Lower lobe of right lung (tissue), 2 donors: ENCODE measurements around the gene IGFBP7. TPM values are rescaled to one million over a fixed set of nuclear protein-coding genes. Genes with fewer than 3 reads are reported as not detected.

Experiments
- ATAC-seq, 2 donors: fragments of 200-7000 bp; cut with Tn5 transposase; one replicate each; pipeline ENCODE4 v1.9.1; 2020 to 2022; ENCODE audit warnings: mild to moderate bottlenecking in 2 of 2, moderate library complexity in 2 of 2
- DNase-seq: peaks from one replicate; pipeline ENCODE4 v3.0.0-alpha.2; 2020
- H3K27ac ChIP-seq: fragments of 200-600 bp; one replicate; pipeline ENCODE4 v1.8.0; 2022
- H3K27me3 ChIP-seq: fragments of 200-600 bp; one replicate; pipeline ENCODE4 v1.8.0; 2022; ENCODE audit warnings: low read depth
- H3K36me3 ChIP-seq: fragments of 200-600 bp; one replicate; pipeline ENCODE4 v1.8.0; 2022; ENCODE audit warnings: mild to moderate bottlenecking
- H3K4me1 ChIP-seq: fragments of 200-600 bp; one replicate; pipeline ENCODE4 v1.8.0; 2022
- H3K4me3 ChIP-seq: fragments of 200-600 bp; one replicate; pipeline ENCODE4 v1.8.0; 2022; ENCODE audit warnings: mild to moderate bottlenecking
- H3K9me3 ChIP-seq: fragments of 200-600 bp; one replicate; pipeline ENCODE4 v1.8.0; 2022
- CTCF ChIP-seq: fragments of 200-600 bp; IDR thresholded peaks from one replicate; pipeline ENCODE4 v1.8.0; 2022; ENCODE audit warnings: antibody characterized with exemption, mild to moderate bottlenecking
- intact Hi-C: fragments of 100-400 bp; cut with DNase I; formaldehyde crosslinking; loops from one replicate; pipeline ENCODE4 v1.11.0; 2022
- total RNA-seq: library from RNA; stranded (reverse); fragmentation: NEBNext Ultra II Directional; extraction: Animal tissue kit (Norgen Biotek cat#: 25700); gene quantifications from one replicate; pipeline ENCODE4 v1.2.1, GENCODE V29; 2021
- donor health status: DM: no; HTN: yes; CAD: no; lungs with severe emphysema.

IGFBP7 gene
- total RNA-seq, 1 donor from 2014 or later = 322 TPM

GRCh38 chr4:57093845-57094831 is 16.0 kb downstream of the IGFBP7 start:
- H3K4me3 ChIP-seq = no peak overlapping the region
- H3K36me3 ChIP-seq = no peaks in the 10 kb centered on the region
- H3K27me3 ChIP-seq = no peaks in the 10 kb centered on the region
- H3K9me3 ChIP-seq = no peaks in the 10 kb centered on the region
- TF ChIP-seq CTCF = no peak
- peaks cover 28% of the 10 kb centered on the region for H3K4me1 ChIP-seq
- DNase-seq (no peak), ATAC-seq (peak in 1 of 2 donors; percentile 37)
- intact Hi-C loops = no loop called here
- no peak overlapping the region for H3K27ac ChIP-seq

GRCh38 chr4:57091657-57092162 is 18.5 kb downstream of the IGFBP7 start:
- no peak overlapping the region for H3K27ac ChIP-seq
- ATAC-seq = peak; percentile 25 to 59
- intact Hi-C loops = no loop called here

GRCh38 chr4:57090079-57090478 is 20.1 kb downstream of the IGFBP7 start:
- DNase-seq (no peak), ATAC-seq (no peak)
- no peaks in the 10 kb centered on the region for H3K27me3 ChIP-seq
- no peak overlapping the region for H3K4me3 ChIP-seq
- H3K4me1 ChIP-seq = peaks cover 12% of the 10 kb centered on the region
- no peak for TF ChIP-seq CTCF
- no peaks in the 10 kb centered on the region for H3K9me3 ChIP-seq
- no peaks in the 10 kb centered on the region for H3K36me3 ChIP-seq
- no peak overlapping the region for H3K27ac ChIP-seq
- intact Hi-C loops = no loop called here

More at GRCh38 chr4:57091657-57092162, 18.5 kb downstream of the IGFBP7 start:
- Histone ChIP-seq H3K36me3 (no peaks in the 10 kb centered on the region), H3K4me3 (no peak overlapping the region), H3K27me3 (no peaks in the 10 kb centered on the region), H3K4me1 (peaks cover 17% of the 10 kb centered on the region), H3K9me3 (no peaks in the 10 kb centered on the region)
- DNase-seq = no peak
- no peak for TF ChIP-seq CTCF

- H3K4me1 ChIP-seq = peaks cover 12% of the 10 kb centered on the region
- DNase-seq (no peak), ATAC-seq (no peak)
- H3K36me3 ChIP-seq = no peaks in the 10 kb centered on the region
- intact Hi-C loops = no loop called here
- H3K27me3 ChIP-seq = no peaks in the 10 kb centered on the region
- no peak overlapping the region for H3K4me3 ChIP-seq
- no peaks in the 10 kb centered on the region for H3K9me3 ChIP-seq
- no peak overlapping the region for H3K27ac ChIP-seq
- no peak for TF ChIP-seq CTCF
Observed at GRCh38 chr4:57089549-57089948, 20.6 kb downstream of the IGFBP7 start.

- H3K27ac ChIP-seq = no peak overlapping the region
- H3K27me3 ChIP-seq = no peaks in the 10 kb centered on the region
- ATAC-seq (no peak), DNase-seq (no peak)
- H3K9me3 ChIP-seq = no peaks in the 10 kb centered on the region
- H3K36me3 ChIP-seq = no peaks in the 10 kb centered on the region
- no peak overlapping the region for H3K4me3 ChIP-seq
- TF ChIP-seq CTCF = no peak
- intact Hi-C loops = no loop called here
- H3K4me1 ChIP-seq = peaks cover 22% of the 10 kb centered on the region
Observed at GRCh38 chr4:57086031-57086723, 24.0 kb downstream of the IGFBP7 start.
